Measurements from ENCODE around the gene UNG.

The UNG gene

DNA sequence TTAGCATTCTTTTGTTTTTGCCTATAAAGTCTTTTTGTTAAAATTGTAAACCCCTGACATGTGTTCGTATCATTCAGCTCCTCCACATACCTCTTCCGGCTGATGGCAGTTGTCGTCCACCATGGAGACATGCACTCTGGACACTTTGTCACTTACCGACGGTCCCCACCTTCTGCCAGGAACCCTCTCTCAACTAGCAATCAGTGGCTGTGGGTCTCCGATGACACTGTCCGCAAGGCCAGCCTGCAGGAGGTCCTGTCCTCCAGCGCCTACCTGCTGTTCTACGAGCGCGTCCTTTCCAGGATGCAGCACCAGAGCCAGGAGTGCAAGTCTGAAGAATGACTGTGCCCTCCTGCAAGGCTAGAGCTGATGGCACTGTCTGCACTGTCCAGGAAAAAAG, 11.8 kb upstream of the UNG start:
- no peak overlapping the region for H3K4me3 ChIP-seq (ENCODE audit: low read length)
- no peak for DNase-seq (ENCODE audit: low read depth, low spot score)

DNA sequence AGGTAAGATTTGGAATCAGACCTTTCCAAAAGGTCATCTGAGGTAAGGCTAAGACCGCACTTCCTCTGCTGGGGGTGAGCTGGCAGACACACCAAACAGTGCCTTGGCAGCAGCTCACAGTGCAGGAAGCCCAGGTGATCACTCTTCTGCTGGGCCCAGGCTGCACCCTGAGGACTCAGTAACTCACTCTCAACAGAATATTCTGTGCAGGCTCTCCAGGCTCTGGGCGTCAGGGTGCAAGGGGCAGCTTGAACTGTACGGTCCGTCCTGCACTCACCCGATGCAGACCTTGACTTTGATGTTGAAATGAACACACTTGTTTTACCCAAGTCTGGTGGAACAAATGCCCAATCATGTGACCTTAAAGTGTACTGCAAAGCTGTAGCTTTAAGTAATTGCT, 10.1 kb upstream of the UNG start:
- DNase-seq (ENCODE audit: low read depth, low spot score), result no peak
- H3K4me3 ChIP-seq (ENCODE audit: low read length), result no peak overlapping the region

DNA sequence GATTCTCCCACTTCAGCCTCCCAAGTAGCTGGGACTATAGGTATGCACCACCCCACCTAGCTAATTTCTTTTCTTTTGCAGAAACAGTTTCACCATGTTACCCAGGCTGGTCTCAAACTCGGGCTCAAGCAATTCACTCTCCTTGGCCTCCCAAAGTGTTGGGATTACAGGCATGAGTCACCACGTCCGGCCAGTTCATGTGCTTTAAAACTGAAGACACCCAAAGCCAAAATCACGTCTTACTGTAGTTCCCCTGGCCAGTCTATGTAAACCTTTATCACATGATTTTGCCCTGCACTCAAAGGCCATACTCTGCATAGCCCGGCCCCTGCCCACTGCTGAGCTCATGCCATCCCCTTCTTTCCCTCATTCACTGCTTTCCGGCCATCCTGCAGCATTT, 8.6 kb upstream of the UNG start:
- DNase-seq (ENCODE audit: low read depth, low spot score), result no peak
- H3K4me3 ChIP-seq (ENCODE audit: low read length), result no peak overlapping the region

DNA sequence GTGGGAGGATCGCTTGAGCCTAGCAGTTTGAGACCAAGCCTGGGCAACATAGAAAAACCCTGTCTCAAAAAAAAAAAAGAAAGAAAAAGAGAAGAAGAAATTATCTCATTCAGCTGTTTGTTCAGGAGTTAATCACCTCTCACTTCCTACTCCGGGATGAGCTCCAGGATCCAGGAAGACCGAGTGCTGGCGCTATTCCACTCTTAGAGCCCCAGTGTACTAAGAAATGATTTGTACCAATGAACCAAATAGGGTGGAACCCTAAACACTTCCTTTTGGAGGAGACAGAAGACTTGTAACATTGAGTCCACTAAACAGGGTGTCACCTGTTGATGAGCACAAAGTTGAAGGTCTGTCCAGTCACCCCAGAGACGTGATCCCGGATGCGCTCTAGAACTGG, 7.7 kb upstream of the UNG start:
- H3K4me3 ChIP-seq (ENCODE audit: low read length), result no peak overlapping the region
- DNase-seq (ENCODE audit: low read depth, low spot score), result no peak

DNA sequence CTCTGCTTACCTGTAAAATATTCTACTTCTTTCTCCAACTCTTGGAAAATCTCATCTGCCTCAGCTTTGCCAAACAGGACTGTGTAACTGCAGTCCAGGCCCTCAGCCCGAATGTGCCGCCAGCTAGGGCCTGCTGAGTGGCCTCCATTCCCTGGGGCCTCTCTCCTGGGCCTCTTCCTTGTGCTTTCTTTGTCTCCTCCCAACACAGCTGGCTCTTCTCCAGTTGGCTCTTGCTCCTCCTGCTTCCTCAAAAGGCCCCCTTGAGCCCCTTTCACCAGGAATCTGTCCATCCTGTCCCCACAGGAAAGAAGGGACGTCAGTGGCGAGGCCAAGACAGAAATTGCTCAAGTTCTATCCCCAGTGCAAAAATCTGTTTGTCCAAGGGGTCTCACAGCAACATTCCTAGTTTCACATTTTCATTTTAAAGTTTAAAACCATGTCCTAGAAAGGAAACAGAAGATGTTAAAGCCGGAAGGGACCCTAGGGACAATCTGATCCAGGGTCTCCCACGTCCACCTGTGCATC, 4.8 kb upstream of the UNG start:
- peak overlapping the region; percentile 82 for H3K4me3 ChIP-seq (ENCODE audit: low read length)
- DNase-seq (ENCODE audit: low read depth, low spot score), result no peak

DNA sequence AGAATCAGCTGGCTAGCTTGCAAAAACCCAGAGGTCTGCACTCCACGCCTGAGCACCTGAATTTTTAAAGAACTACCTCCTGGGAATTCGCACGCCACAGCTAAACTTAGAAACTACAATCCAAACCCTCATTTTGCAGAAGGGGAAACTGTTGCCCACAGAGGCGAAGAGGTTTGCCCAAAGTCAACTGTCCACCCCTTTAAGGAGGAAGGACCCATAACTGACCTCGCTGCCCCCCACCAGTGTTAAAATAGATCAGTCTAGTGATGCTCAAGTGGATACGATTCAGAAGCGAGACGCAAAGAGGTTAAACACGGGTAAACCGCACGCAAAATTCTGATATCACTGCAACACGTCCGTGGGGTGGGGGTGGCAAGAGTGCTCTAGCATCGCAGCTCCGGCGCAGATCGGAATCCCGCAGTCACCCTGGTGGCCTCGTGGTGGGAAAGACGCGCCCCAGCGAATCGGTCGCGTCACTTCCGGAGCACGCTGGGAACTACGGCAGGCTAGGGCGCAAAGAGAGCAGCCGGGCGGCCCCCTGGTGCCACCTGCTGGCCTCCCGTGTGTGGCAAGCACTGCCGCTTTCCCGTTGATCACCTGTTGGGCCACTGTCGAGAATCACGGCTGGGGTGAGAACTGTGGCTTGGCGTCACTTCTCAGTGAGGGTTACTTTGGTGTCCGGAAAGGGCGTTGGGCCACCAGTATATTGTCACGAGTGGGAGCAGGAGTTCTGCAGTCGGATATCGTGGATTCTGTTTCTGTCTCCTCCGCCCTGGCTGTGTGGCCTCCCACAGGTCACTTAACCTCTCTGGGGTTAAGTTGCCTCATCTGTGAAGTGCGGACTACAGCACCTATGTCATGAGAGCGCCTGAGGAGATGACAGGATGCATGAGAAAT, 4.1 kb upstream of the UNG start, which contains the start of gene ALKBH2:
Gene ALKBH2, minus strand, starts transcription at position 451 of the 897 bp plus-strand sequence. CDS start 686 bp downstream, outside the sequence.
- H3K4me3 ChIP-seq (ENCODE audit: low read length), result peak within 1 kb of the TSS; percentile 82
- peak; percentile 89 for DNase-seq (ENCODE audit: low read depth, low spot score)

DNA sequence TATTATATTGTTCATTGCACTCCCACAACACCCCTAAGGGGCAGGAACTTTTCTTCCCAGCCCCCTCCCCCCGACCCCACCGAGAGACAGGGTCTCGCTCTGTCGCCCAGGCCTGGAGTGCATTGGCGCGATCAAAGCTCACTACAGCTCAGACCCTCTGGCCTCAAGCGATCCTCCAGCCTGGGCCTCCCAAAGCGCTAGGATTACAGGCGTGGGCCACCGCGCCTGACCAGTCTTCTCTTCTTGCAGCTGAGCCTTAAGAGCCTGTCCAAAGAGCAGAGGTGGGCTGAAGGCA, 310 bp upstream of the UNG start:
- peak overlapping the region; percentile 77 for H3K4me3 ChIP-seq (ENCODE audit: low read length)
- no peak for DNase-seq (ENCODE audit: low read depth, low spot score)

DNA sequence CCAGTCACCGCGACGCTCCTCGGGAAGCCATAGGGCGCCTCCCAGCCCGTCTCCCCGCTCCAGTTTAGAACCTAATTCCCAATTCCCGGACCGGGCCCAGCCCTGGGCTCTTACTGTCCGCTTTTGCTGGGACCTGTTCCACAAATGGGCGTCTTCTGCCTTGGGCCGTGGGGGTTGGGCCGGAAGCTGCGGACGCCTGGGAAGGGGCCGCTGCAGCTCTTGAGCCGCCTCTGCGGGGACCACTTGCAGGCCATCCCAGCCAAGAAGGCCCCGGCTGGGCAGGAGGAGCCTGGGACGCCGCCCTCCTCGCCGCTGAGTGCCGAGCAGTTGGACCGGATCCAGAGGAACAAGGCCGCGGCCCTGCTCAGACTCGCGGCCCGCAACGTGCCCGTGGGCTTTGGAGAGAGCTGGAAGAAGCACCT, 797 bp downstream of the UNG start:
- DNase-seq (ENCODE audit: low read depth, low spot score), result no peak
- H3K4me3 ChIP-seq (ENCODE audit: low read length), result peak overlapping the region; percentile 77

DNA sequence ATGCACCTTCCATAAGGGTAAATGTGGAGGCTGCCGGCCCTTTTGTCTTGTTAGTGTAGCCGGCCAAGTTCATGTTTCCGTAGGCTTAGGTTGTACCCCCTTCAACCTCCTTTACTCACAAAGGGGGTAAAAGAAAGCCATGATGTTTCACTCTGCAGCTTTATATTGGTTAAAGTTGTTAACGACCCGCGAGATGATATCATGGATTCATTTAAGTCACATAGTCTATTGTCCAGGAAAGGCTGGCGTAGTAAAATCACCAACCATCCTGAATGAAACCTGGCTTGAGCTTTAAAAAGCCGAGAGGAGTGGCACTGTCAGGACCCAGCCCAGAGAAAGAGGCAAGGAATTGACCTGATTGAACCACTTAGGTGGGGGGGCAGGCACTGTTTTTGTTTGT, 1.3 kb downstream of the UNG start:
- DNase-seq (ENCODE audit: low read depth, low spot score), result no peak
- H3K4me3 ChIP-seq (ENCODE audit: low read length), result peak overlapping the region; percentile 77

DNA sequence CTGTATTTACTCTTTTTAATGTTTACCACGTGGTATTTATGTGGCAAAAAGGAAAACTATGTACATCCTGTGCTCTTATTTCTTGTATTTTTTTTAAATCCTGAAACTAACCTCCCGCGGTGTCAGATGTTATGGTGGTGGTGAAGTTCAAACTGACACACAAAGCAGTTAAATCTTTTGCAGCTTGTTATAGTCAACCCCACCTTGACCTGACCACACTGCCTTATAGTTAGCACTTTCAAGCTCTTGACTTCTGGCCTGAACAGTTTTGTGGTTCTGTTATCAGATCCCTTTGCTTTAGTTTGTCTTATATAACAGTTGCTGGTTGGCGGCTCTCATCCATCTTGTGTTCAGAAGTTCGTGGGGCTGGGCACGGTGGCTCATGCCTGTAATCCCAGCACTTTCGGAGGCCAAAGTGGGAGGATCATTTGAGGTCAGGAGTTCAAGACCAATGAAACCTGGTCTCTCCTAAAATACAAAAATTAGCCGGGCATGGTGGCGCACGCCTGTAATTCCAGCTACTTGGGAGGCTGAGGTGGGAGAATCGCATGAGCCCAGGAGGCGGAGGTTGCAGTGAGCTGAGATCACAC, 2.1 kb downstream of the UNG start:
- peak; percentile 54 for DNase-seq (ENCODE audit: low read depth, low spot score)
- peak overlapping the region; percentile 77; the same call in 1 of the 2 replicates for H3K4me3 ChIP-seq (ENCODE audit: low read length)

DNA sequence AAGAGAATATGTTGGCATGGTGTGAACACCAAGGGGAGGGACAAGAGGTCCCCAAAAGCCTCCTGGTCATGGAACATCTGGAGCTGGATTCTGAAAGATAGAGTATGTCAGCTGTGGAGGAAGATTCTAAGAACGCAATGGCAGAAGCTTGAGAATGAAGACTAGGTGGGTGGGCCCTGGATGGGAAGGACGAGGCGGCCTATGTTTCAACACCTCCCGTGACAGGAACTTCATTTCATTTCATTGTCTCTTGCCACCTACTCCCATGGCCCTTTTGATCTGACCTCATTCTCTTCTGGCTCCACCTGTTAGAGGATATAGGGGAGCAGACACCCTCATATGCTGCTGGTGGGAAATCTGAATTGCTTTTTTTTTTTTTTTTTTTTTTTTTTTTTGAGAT, 3.3 kb downstream of the UNG start:
- no peak overlapping the region for H3K4me3 ChIP-seq (ENCODE audit: low read length)
- DNase-seq (ENCODE audit: low read depth, low spot score), result no peak

DNA sequence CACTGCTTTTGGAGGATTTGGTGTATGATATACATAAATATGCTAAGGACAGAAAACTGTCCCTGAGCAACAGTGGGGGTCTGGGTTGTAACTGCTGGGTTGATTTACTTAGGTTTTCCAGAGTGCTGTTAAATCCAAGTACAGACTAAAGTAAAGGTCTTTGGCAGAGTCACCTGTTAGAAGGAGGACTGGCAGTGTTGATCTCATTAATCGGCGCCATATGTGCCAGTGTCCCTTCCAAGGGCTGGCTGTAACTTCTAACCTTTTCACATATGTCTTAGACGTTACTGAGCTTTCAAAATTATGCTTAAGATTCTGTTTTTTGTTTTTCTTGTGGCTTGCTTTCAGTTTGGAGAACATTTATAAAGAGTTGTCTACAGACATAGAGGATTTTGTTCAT, 5.1 kb downstream of the UNG start:
- no peak overlapping the region for H3K4me3 ChIP-seq (ENCODE audit: low read length)

DNA sequence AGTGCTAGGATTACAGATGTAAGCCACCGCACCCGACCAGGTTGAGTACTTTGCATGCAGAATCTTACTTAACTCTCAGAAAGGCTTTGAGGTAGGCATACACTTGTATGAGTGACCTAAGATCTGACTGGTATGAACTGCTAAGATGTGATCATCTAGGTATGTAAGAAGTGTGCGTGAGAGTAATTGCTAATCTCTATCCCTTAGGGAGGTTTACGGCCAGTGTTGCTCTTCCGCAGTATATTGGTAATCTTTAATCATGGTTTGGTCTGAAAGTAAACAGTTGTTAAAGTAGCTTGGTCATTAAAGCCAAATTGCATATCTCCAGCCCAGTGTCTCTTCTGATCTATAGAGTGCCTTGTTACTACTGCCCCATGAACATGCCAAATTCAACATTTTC, 7.8 kb downstream of the UNG start:
- no peak for DNase-seq (ENCODE audit: low read depth, low spot score)
- no peak overlapping the region for H3K4me3 ChIP-seq (ENCODE audit: low read length)

More for the DNA sequence above, 5.1 kb downstream of the UNG start:
- no peak for DNase-seq (ENCODE audit: low read depth, low spot score)

DNA sequence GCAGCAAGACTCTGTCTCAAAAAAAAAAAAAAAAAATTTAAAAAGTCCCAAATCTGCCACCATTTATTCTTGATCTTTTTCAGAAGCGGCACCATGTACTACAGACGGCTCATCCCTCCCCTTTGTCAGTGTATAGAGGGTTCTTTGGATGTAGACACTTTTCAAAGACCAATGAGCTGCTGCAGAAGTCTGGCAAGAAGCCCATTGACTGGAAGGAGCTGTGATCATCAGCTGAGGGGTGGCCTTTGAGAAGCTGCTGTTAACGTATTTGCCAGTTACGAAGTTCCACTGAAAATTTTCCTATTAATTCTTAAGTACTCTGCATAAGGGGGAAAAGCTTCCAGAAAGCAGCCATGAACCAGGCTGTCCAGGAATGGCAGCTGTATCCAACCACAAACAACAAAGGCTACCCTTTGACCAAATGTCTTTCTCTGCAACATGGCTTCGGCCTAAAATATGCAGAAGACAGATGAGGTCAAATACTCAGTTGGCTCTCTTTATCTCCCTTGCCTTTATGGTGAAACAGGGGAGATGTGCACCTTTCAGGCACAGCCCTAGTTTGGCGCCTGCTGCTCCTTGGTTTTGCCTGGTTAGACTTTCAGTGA, 12.5 kb downstream of the UNG start:
- no peak overlapping the region for H3K4me3 ChIP-seq (ENCODE audit: low read length)
- no peak for DNase-seq (ENCODE audit: low read depth, low spot score)

DNA sequence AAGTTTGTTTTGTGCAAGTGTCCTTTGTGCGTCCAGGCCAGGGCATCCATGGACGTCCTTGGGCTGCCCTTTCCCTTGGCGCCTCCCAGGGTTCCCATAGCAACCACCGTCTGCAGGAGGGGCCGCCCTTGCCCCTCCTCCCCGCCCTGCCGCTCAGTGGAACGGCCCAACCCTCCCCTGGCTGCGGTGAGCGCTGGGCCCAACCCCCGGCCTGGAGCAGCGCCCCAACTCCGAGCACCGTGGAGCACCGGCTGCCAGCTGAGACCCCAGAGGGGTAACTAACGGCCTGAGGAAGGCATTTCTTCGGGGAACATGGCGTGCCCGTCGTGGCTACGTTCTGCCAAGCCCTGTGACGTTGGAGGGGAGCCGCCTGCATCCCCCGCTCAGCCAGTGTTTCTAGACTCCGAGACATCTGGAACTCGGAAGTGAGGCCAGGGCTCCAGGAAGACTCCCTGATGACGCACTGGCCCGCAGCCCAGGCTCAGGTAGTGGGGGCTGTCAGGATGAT, 13.6 kb downstream of the UNG start:
- H3K4me3 ChIP-seq (ENCODE audit: low read length), result no peak overlapping the region
- DNase-seq (ENCODE audit: low read depth, low spot score), result no peak

DNA sequence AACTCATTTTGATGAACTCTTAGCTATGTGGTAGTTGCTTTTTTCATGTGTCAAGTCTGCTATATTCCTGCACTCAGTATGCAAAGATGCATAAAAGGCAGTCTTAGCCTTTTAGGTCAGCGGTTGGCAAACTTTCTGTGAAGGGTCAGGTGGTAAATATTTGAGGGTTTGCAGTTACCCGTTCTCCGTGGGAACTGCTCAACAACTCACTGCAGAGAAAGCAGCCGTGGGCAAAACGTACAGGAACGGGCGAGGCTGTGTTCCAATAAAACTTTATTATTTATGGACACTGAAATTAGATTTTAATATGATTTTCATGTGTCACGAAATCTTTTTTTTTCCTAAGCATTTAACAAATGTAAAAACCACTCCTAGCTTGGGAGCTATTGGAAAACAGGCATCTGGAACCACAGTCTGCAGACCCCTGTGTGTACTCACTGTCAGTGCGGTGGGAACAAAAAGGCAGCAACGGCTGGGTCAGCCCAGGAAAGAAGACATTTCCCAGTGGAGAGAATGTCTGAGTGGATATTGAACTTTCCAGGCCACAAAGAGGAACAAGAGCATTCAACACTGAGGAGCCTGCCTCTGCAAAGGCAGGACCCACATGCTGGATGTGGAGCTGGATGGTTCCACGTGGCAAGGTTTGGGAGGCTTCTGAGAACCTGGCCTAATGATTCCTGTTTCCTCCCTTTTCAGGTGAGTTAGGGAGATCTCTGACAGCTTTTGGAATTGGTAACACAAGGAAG, 15.5 kb downstream of the UNG start:
- no peak overlapping the region for H3K4me3 ChIP-seq (ENCODE audit: low read length)
- DNase-seq (ENCODE audit: low read depth, low spot score), result no peak

DNA sequence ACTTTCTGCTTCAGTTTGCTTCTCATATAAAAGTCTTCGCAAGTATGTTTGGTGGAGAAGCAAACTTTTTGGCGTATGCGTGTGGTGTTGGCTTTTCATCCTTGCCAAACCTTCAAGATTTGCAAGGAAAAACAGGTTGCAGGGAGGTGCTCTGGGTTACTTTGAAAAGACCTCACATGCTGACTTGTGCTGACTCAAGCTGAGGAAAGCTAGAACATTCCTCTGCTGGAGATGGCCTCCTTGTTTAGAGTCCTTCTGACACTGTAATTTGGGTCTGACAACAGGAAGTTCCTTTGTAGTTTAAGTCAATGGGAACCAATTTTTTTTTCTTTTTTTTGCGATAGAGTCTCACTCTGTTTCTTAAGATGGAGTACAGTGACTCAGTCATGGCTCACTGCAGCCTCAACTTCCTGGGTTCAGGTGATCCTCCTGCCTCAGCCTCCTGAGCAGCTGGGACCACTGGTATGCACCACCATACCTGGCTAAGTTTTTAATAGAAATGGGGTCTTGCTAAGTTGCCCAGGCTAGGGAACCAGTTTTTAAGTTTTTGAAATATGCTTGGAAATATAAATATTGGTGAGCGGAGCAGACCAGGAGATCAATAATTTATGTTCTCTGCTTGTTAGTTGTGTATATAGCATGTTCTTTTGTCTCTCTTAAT, 16.4 kb downstream of the UNG start:
- no peak for DNase-seq (ENCODE audit: low read depth, low spot score)
- H3K4me3 ChIP-seq (ENCODE audit: low read length), result no peak overlapping the region

DNA sequence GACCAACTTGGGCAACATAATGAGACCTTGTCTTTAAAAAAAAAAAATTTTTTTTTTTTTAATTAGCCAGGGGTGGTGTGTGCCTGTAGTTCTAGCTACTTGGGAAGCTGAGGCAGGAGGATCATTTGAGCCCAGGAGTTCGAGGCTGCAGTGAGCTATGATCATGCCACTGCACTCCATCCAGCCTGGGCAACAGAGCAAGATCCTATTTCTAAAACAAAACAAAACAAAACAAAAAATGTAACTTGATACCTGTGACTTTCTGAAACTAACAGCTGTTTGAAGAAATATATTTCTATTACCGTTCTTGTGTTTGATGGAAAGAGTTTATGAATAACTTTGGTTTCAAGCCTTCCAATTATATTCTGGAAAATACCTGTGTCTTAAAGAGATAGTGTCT, 17.2 kb downstream of the UNG start:
- no peak for DNase-seq (ENCODE audit: low read depth, low spot score)
- no peak overlapping the region for H3K4me3 ChIP-seq (ENCODE audit: low read length)

DNA sequence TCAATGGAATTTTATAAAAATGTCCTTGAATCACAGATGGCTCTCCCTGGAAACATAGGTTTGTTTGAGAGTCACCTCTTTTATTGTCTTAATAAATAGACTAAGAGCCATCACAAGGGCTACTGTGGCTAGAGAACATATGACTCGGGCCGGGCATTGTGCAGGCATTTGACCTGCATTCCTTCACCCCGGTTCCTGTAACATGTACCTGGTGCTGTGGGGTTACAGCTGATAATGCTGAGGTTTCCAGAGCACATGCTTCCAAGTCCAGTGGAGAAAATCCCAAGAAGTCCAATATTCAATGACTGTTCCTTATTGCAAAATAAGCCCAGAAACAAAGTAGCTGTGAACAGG, 18.0 kb downstream of the UNG start:
- DNase-seq (ENCODE audit: low read depth, low spot score), result no peak
- H3K4me3 ChIP-seq (ENCODE audit: low read length), result no peak overlapping the region
